GM12875 (cell line): ENCODE measurements around the gene SPINT4.
"Not testable (repeated sequence)": the region's sequence is repeated elsewhere in the genome, so short reads cannot be mapped to it uniquely, and the experiment has no call there.

ENCODE experiments used
- H3K4me3 ChIP-seq: one replicate; pipeline ENCODE4 v1.5.1; 2011; ENCODE audit warnings: low read depth, low read length, control low read depth
- CTCF ChIP-seq: IDR thresholded peaks from 2 replicates; pipeline ENCODE4 v1.5.1; 2011; ENCODE audit warnings: low read depth, mild to moderate bottlenecking, control low read depth, inconsistent platforms, low read length, moderate library complexity, borderline replicate concordance; ENCODE audit not compliant: insufficient read depth

Gene SPINT4

GRCh38 chr20:45745015-45745414 lies 22.9 kb downstream of the SPINT4 start:
- no peak for TF ChIP-seq CTCF
- no peak overlapping the region for H3K4me3 ChIP-seq

GRCh38 chr20:45751721-45752120 lies 29.6 kb downstream of the SPINT4 start:
- TF ChIP-seq CTCF = no peak
- no peak overlapping the region for H3K4me3 ChIP-seq

- no peak for TF ChIP-seq CTCF
- H3K4me3 ChIP-seq = no peak overlapping the region
Measured at GRCh38 chr20:45752746-45753145, 30.6 kb downstream of the SPINT4 start.

GRCh38 chr20:45758096-45758495 lies 35.9 kb downstream of the SPINT4 start:
- H3K4me3 ChIP-seq = no peak overlapping the region
- no peak for TF ChIP-seq CTCF

GRCh38 chr20:45759921-45760320 lies 37.8 kb downstream of the SPINT4 start:
- not testable (repeated sequence) for H3K4me3 ChIP-seq

- H3K4me3 ChIP-seq = not testable (repeated sequence)
Measured at GRCh38 chr20:45761966-45762365, 39.8 kb downstream of the SPINT4 start.

GRCh38 chr20:45764618-45765282 lies 42.6 kb downstream of the SPINT4 start:
- H3K4me3 ChIP-seq = not testable (repeated sequence)

GRCh38 chr20:45765307-45765875 lies 43.2 kb downstream of the SPINT4 start:
- no peak for TF ChIP-seq CTCF
- no peak overlapping the region for H3K4me3 ChIP-seq

- TF ChIP-seq CTCF = no peak
- no peak overlapping the region for H3K4me3 ChIP-seq
Measured at GRCh38 chr20:45765980-45766379, 43.8 kb downstream of the SPINT4 start.
